LNCaP clone FGC (cell line): Measurements from ENCODE around the gene TP63.

Source experiments
- DNase-seq: peaks from one replicate; pipeline ENCODE4 v3.0.0-alpha.2; 2011; ENCODE audit warnings: low read depth
- H3K4me3 ChIP-seq: 2 replicates; pipeline ENCODE4 v1.5.1; 2011; ENCODE audit warnings: mild to moderate bottlenecking, low read depth, low read length, control low read depth
- TF ChIP-seq, protein P1 (sequence below): IDR thresholded peaks from 2 replicates; pipeline ENCODE4 v1.5.1; 2012; ENCODE audit warnings: mild to moderate bottlenecking; ENCODE audit not compliant: control insufficient read depth, insufficient read depth; ENCODE audit errors: extremely low read depth

Gene TP63

GRCh38 chr3:189799366-189799765 is 168.2 kb downstream of the TP63 start:
- no peak overlapping the region for H3K4me3 ChIP-seq
- DNase-seq, result no peak
- TF ChIP-seq, protein P1, sequence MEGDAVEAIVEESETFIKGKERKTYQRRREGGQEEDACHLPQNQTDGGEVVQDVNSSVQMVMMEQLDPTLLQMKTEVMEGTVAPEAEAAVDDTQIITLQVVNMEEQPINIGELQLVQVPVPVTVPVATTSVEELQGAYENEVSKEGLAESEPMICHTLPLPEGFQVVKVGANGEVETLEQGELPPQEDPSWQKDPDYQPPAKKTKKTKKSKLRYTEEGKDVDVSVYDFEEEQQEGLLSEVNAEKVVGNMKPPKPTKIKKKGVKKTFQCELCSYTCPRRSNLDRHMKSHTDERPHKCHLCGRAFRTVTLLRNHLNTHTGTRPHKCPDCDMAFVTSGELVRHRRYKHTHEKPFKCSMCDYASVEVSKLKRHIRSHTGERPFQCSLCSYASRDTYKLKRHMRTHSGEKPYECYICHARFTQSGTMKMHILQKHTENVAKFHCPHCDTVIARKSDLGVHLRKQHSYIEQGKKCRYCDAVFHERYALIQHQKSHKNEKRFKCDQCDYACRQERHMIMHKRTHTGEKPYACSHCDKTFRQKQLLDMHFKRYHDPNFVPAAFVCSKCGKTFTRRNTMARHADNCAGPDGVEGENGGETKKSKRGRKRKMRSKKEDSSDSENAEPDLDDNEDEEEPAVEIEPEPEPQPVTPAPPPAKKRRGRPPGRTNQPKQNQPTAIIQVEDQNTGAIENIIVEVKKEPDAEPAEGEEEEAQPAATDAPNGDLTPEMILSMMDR, result no peak

GRCh38 chr3:189800436-189800835 is 169.2 kb downstream of the TP63 start:
- no peak overlapping the region for H3K4me3 ChIP-seq
- no peak for DNase-seq
- TF ChIP-seq, protein P1, result no peak

DNA sequence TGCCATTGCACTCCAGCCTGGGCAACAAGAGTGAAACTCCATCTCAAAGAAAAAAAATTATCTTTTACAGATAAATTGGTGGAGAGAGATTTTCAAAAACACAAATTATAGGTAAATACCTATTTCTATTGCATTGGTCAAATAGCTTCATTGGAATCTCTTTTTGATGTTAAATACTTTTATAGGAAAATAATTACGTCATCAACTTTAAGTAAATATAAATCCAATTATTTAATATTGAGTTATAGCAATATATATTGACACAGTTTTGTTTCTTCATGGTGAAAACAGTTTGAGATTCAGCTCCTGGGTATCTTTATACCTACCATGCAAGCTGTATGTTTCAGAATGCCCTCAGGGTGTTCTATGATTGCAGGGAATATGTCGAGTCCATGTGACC is 172.1 kb downstream of the TP63 start:
- no peak overlapping the region for H3K4me3 ChIP-seq
- TF ChIP-seq, protein P1, result no peak
- DNase-seq, result no peak

DNA sequence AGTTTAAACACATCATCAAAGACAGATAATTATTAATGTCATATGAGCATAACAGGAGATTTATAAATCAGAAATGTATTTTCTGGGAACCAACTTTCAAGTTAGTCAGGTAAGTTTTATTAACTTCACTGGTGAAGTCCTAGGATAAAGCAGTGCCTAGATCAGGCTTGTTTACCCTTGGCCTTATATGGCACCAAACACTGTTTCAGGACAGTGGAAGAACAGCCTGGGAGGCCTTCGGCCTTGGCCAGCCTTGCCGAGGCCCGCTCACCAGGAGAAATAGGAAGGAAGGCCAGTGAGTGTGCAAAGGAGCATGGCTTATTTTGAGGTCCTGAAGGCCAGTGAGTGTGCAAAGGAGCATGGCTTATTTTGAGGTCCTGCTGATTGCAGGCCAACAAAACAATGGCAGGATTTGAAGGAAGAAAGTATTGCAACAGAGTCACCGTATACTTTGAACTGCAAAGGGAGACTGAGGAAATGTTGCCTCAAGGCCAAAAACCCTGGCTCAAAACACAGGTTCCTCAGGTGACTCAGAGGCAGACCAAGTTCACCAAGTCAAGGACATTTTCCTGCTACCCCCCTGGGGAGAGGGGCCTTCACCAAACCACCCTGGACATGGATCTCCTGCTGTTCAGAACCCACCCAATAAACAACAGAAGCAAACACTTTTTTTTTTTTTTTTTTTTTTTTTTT is 174.3 kb downstream of the TP63 start:
- no peak for DNase-seq
- H3K4me3 ChIP-seq, result no peak overlapping the region
- TF ChIP-seq, protein P1, result no peak

GRCh38 chr3:189806171-189806951 is 175.2 kb downstream of the TP63 start:
- TF ChIP-seq, protein P1, result no peak
- H3K4me3 ChIP-seq, result no peak overlapping the region
- DNase-seq, result no peak

DNA sequence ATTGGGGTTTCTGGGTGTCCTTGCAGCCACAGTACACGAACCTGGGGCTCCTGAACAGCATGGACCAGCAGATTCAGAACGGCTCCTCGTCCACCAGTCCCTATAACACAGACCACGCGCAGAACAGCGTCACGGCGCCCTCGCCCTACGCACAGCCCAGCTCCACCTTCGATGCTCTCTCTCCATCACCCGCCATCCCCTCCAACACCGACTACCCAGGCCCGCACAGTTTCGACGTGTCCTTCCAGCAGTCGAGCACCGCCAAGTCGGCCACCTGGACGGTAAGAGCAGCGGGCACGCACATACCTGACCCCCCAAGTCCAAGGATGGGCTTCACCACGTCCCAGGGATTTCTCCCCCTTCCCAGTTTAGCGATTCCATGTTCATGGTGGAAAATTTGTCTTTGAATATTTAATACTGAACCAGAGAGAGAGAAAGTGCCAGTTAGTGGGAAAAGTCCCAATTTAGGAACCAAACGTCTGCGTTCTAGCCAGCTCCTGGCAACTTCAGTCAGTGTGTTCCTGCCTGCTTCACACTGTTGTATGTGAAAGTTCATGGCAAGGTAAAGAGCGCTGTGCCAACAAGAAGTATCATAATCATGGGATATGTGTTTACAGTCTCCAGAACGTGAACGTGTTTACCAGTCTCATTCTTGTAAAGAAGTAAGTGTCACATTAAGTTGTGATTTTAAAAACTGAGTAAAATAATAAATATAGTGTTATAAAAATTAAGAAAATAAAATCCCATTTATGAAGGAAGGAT is 177.2 kb downstream of the TP63 start:
- peak; percentile 37 for DNase-seq
- no peak overlapping the region for H3K4me3 ChIP-seq
- TF ChIP-seq, protein P1, result no peak
